Keratinocyte (primary cell): ENCODE results near the gene CXorf58. TPM values are rescaled to one million over a fixed set of nuclear protein-coding genes. Genes with fewer than 3 reads are reported as not detected.

Experiments used
- DNase-seq: peaks from one replicate; pipeline ENCODE4 v3.0.0-alpha.2; 2011; ENCODE audit warnings: low read depth, missing footprints, low spot score
- FAIRE-seq: peaks from 2 replicates; lab custom pipeline; 2011; peaks lifted over from hg19 to GRCh38; lab: Jason Lieb, UNC
- H2AFZ ChIP-seq: 2 replicates; pipeline ENCODE4 v1.6.0; 2012; ENCODE audit warnings: low read length, control low read depth, inconsistent platforms; ENCODE audit not compliant: control insufficient read depth
- H3K27ac ChIP-seq: 2 replicates; pipeline ENCODE4 v1.5.1; 2011; ENCODE audit warnings: low read length; ENCODE audit not compliant: control insufficient read depth, insufficient read depth
- H3K27me3 ChIP-seq: 3 replicates; pipeline ENCODE4 v1.6.0; 2011; ENCODE audit warnings: low read length; ENCODE audit not compliant: control insufficient read depth, insufficient read depth; ENCODE audit errors: extremely low read depth
- H3K36me3 ChIP-seq, 2 experiments: 2 replicates in 1 of 2; 3 replicates in 1 of 2; pipeline ENCODE4 v1.5.1; 2011; ENCODE audit warnings: low read length in 2 of 2, mild to moderate bottlenecking in 1 of 2; ENCODE audit not compliant: control insufficient read depth in 2 of 2, insufficient read depth in 2 of 2; ENCODE audit errors: extremely low read depth in 1 of 2
- H3K4me1 ChIP-seq: 3 replicates; pipeline ENCODE4 v1.5.1; 2011; ENCODE audit warnings: low read length; ENCODE audit not compliant: control insufficient read depth, insufficient read depth; ENCODE audit errors: extremely low read depth
- H3K4me2 ChIP-seq: 3 replicates; pipeline ENCODE4 v1.6.0; 2011; ENCODE audit warnings: low read depth, low read length; ENCODE audit not compliant: control insufficient read depth, insufficient read depth; ENCODE audit errors: extremely low read depth
- H3K4me3 ChIP-seq, 3 experiments: fragments of 200-600 bp in 1 of 3; sonication (generic) in 1 of 3; 2 replicates in 2 of 3; 3 replicates in 1 of 3; pipeline ENCODE4 v1.5.1; 2011 to 2016; ENCODE audit warnings: low read length in 3 of 3, mild to moderate bottlenecking in 3 of 3, control low read depth in 2 of 3, inconsistent platforms in 1 of 3, low read depth in 1 of 3, mixed read lengths in 1 of 3, mixed run types in 1 of 3, moderate library complexity in 1 of 3; ENCODE audit not compliant: control insufficient read depth in 2 of 3, insufficient read depth in 2 of 3; ENCODE audit errors: extremely low read depth in 1 of 3
- H3K79me2 ChIP-seq: 2 replicates; pipeline ENCODE4 v1.6.0; 2012; ENCODE audit warnings: low read length; ENCODE audit not compliant: control insufficient read depth, insufficient read depth
- H3K9ac ChIP-seq: 3 replicates; pipeline ENCODE4 v1.6.0; 2011; ENCODE audit warnings: low read length; ENCODE audit not compliant: control insufficient read depth, insufficient read depth; ENCODE audit errors: extremely low read depth
- H3K9me1 ChIP-seq: 3 replicates; pipeline ENCODE4 v1.6.0; 2011; ENCODE audit warnings: low read length; ENCODE audit not compliant: control insufficient read depth, insufficient read depth; ENCODE audit errors: extremely low read depth
- H3K9me3 ChIP-seq: 2 replicates; pipeline ENCODE4 v1.5.1; 2012; ENCODE audit warnings: low read depth, low read length; ENCODE audit not compliant: control insufficient read depth
- H4K20me1 ChIP-seq: 3 replicates; pipeline ENCODE4 v1.6.0; 2011; ENCODE audit warnings: low read length; ENCODE audit not compliant: control insufficient read depth, insufficient read depth; ENCODE audit errors: extremely low read depth
- CTCF ChIP-seq, 3 experiments: IDR thresholded peaks in 1 of 3; conservative IDR thresholded peaks in 1 of 3; optimal IDR thresholded peaks in 1 of 3; 2 replicates in 2 of 3; 3 replicates in 1 of 3; pipeline versions ENCODE3 to v1.5.1; 2011; ENCODE audit warnings: low read length in 3 of 3, mild to moderate bottlenecking in 3 of 3, moderate library complexity in 2 of 3, control low read depth in 1 of 3, inconsistent platforms in 1 of 3; ENCODE audit not compliant: insufficient read depth in 2 of 3; ENCODE audit errors: extremely low read depth in 1 of 3
- EZH2 ChIP-seq: IDR thresholded peaks from one replicate; pipeline ENCODE4 v1.6.1; 2012; ENCODE audit warnings: inconsistent platforms, mild to moderate bottlenecking, low read length, moderate library complexity
- dilution Hi-C: fragments of 300-500 bp; cut with MboI; formaldehyde crosslinking; loops from one replicate; pipeline ENCODE4 v1.7.0; 2020; ENCODE audit warnings: low sequenced_read_pairs; ENCODE audit not compliant: extremely low pct_ligation_motif_present
- polyA plus RNA-seq, 5 experiments: library from polyadenylated mRNA; depleted of rRNA in 3 of 5; stranded (reverse) in 3 of 5; stranded (forward) in 1 of 5; unstranded in 1 of 5; fragments of >200 nt; gene quantifications; 1 replicate in 1 of 5; 2 replicates in 3 of 5; 3 replicates in 1 of 5; pipeline versions ENCODE4 v1.2.1 to v1.2.3, GENCODE V29; 2011 to 2012; ENCODE audit warnings: missing spikeins in 2 of 5, low read depth in 1 of 5, low replicate concordance in 1 of 5

Gene CXorf58
- polyA plus RNA-seq, 1 donor (not counting 4 experiments of a cell fraction or from before 2014, with no cell fraction given): 0.12 TPM

- Histone ChIP-seq H2AFZ (no peak overlapping the region), H3K27ac (no peak overlapping the region)
These were observed 30.9 kb downstream of the CXorf58 start for GRCh38 chrX:23938690-23939089.

GRCh38 chrX:23939203-23939602, 31.4 kb downstream of the CXorf58 start:
- dilution Hi-C loops: no loop called here

More at GRCh38 chrX:23938690-23939089, 30.9 kb downstream of the CXorf58 start:
- no peak overlapping the region for H3K4me2 ChIP-seq
- dilution Hi-C loops: no loop called here
- H3K4me3 ChIP-seq: no peak overlapping the region
- DNase-seq: no peak
- no peak for FAIRE-seq
- H3K27me3 ChIP-seq: no peaks in the 10 kb centered on the region
- TF ChIP-seq CTCF (optimal IDR thresholded peaks at IDR 0.05 in 1 of 3, IDR thresholded peaks at IDR 0.05 in 1 of 3, conservative IDR thresholded peaks at IDR 0.05 in 1 of 3; ENCODE audit: extremely low read depth in 1 of 3, insufficient read depth in 2 of 3, low read length in 3 of 3) (no peak), EZH2 (no peak)
- no peaks in the 10 kb centered on the region for H3K4me1 ChIP-seq
- no peaks in the 10 kb centered on the region for H3K9me3 ChIP-seq
- no peaks in the 10 kb centered on the region for H3K9me1 ChIP-seq
- no peaks in the 10 kb centered on the region for H3K79me2 ChIP-seq
- H3K36me3 ChIP-seq: no peaks in the 10 kb centered on the region
- H3K9ac ChIP-seq: no peak overlapping the region
- no peaks in the 10 kb centered on the region for H4K20me1 ChIP-seq

More at GRCh38 chrX:23939203-23939602, 31.4 kb downstream of the CXorf58 start:
- Histone ChIP-seq H4K20me1 (no peaks in the 10 kb centered on the region), H3K9ac (no peak overlapping the region), H3K4me2 (no peak overlapping the region), H3K79me2 (no peaks in the 10 kb centered on the region), H2AFZ (no peak overlapping the region), H3K27ac (no peak overlapping the region), H3K4me3 (no peak overlapping the region), H3K9me1 (no peaks in the 10 kb centered on the region), H3K4me1 (no peaks in the 10 kb centered on the region), H3K27me3 (no peaks in the 10 kb centered on the region), H3K9me3 (no peaks in the 10 kb centered on the region), H3K36me3 (no peaks in the 10 kb centered on the region)
- FAIRE-seq (no peak), DNase-seq (no peak)
- no peak for TF ChIP-seq CTCF (optimal IDR thresholded peaks at IDR 0.05 in 1 of 3, IDR thresholded peaks at IDR 0.05 in 1 of 3, conservative IDR thresholded peaks at IDR 0.05 in 1 of 3; ENCODE audit: extremely low read depth in 1 of 3, insufficient read depth in 2 of 3, low read length in 3 of 3)
- no peak for TF ChIP-seq EZH2
